Stimulated activated naive CD4-positive, alpha-beta T cell (primary cell): ENCODE results near the gene OR2G6.
"Not testable (repeated sequence)": the region's sequence is repeated elsewhere in the genome, so short reads cannot be mapped to it uniquely, and the experiment has no call there.

Experiments
- DNase-seq, 6 experiments: peaks; one replicate each; lab custom pipeline; 2025; lab: John Stamatoyannopoulos, UW

OR2G6 gene

DNA sequence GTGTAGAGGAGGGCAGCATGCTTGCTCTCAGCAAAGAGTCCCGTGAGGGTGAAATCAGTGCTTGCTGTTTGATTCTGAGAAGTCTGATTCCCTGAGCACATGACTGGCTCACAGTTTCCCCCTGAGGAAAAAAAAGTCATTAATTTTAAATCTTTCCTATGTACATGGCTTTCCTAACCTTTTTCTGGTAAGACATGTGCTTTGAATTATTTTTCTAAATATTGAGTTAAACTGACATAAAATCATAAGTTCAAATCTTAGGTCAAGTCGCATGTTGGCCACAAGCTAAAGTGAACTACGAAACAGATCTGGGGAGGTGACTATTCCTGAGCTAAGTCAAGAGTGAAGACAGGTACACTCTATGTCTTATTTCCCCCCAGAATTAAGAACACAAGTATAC, 66.8 kb downstream of the OR2G6 start, which contains the start of gene OR2T34:
Gene OR2T34, minus strand, starts transcription at position 101 of the 400 bp plus-strand sequence. Its CDS starts 0 bp downstream, at position 101.
- not testable (repeated sequence) for DNase-seq

DNA sequence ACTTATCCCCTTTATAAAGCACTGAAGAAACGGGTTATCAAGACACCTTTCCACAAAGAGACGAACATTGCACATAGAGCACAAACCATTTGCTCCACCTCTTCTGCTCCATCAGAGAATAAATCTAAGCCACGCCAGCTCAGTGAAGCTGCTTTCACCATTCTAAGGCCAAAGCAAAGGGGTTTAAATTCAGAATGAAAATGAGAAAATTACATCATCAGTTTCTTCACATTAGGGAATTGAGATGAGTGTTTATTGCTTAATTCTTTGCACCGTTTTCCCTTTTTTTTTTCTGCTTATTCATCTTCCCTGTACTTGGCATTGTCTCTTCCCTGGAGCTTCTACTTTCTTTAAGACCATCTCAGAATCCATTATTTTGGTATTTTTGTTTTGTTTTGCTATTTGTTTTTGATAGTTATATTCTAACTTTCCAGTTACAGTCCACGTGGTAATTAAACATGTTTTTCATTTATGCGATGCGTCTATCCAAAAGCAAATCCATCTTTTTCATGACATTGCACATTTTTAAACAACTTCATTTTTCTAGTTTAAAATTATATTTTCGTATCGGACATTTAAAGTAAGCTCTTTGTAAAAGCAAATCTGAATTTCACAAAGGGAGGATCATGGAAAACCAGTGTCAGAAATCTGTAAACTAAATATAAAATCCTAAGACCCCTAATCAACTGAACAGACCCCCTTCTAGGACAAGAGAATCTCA, 68.5 kb downstream of the OR2G6 start:
- no peak for DNase-seq
